IPS DF 19.7 (cell line): ENCODE data around the gene APOD.
"Not testable (repeated sequence)": the region's sequence is repeated elsewhere in the genome, so short reads cannot be mapped to it uniquely, and the experiment has no call there.

Experiments used
- DNase-seq: peaks from one replicate; pipeline ENCODE4 v3.0.0-alpha.2; 2013; ENCODE audit warnings: low read depth, low spot score

Gene APOD

DNA sequence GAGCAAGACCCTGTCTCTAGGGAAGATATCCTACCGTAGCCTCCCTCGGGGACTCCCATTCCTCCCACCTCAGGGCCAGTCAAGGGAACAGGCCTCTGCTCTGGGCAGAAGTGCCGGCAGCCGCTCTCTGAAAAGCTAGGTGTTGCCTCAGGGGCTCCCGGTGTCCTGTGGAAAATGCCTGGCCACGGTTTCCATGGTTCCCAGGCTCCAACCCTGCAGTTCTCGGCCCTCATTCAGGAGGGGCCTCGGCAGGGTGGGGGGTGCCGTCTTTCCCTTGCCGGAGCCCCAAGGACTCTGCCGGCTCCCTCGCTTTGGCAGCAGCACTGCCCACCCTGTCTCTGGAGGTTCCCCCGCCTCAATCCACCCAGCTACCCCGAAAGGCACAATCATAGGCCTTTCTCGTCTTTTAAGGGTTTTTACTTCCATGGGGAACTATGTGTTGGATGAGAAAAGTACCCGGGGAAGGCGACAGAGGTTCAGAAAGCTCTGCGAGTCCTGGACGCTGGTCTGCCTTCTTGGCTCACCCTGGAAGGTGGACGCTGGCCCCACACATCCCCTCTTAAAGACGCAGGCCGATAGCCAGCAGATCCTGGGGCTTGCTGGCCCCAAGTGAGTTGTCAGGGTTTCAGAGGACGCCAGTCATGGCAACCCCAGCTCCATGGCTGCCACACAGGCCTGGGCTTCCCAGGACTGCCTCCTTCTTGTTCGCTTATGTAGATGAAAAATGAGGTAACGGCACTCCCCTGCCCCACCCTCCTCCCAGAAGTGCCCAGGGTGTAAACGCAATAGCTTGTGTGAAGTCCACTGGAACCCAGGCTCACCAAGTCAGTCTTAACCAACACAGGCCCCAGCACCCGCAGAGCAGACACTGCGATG lies 34.3 kb upstream of the APOD start:
- not testable (repeated sequence) for DNase-seq

DNA sequence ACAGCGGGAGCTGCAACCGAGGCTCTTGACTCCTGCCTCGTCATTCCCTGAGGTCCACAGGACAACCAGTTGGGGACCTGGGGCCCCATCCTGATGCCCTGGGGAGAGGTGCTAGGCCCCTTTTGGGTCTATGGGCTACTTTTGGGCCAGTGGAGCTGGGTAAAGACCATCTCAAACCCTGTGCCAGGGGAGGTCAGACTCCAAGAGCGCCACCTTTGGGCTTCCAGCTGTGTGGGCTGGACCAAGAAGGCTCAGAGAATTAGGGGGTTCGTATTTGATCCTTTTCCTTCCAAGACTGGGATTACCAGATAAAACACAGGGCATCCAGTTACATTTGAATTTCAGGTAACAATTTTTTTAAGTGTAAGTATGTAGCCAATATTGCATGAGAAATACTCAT lies 33.4 kb upstream of the APOD start:
- not testable (repeated sequence) for DNase-seq

DNA sequence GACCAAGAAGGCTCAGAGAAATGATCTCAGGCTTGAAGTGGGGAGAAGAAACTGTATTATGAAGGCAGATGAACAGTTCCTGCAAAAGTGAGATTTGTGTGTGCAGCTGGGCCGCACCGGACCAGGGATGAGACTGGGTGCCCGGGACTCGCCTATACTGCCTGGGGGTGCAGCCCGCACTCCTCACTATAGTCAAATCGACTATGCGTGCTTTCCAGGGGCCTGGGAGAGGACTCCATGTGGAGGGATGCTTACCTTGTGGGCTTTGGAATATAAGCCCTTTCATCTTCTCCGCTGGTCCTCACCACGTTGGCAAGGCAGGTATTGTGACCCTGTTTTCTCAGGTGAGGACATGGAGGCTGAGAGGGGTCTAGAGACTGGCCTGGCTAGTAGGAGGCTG lies 32.9 kb upstream of the APOD start:
- DNase-seq = no peak

DNA sequence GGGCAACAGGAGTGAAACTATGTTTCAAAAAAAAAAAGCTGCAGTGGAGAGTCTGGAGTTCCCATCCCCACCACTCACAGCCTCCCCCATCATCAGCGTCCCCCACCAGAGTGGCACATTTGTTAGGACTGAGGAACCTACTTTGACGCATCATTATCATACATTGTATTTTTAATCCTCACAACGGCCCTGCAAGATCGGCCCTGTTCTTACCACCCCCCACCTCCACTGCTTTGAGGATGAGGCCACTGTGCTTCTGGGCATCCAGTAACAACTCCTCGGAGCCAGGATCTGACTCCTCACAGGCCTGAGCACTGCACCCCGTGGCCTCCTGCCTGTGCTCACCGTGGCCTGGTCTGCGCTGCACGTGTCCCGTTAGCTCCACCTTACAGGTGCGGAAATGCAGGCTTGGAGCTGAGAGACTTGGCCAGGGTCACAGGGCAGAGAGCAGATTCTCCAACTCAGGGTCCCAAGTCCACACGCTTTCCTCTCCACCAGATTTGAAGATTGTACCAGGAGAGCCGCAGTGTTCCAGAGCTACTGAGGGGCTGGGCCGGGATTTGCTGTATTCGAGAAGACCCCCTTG lies 32.3 kb upstream of the APOD start:
- not testable (repeated sequence) for DNase-seq

DNA sequence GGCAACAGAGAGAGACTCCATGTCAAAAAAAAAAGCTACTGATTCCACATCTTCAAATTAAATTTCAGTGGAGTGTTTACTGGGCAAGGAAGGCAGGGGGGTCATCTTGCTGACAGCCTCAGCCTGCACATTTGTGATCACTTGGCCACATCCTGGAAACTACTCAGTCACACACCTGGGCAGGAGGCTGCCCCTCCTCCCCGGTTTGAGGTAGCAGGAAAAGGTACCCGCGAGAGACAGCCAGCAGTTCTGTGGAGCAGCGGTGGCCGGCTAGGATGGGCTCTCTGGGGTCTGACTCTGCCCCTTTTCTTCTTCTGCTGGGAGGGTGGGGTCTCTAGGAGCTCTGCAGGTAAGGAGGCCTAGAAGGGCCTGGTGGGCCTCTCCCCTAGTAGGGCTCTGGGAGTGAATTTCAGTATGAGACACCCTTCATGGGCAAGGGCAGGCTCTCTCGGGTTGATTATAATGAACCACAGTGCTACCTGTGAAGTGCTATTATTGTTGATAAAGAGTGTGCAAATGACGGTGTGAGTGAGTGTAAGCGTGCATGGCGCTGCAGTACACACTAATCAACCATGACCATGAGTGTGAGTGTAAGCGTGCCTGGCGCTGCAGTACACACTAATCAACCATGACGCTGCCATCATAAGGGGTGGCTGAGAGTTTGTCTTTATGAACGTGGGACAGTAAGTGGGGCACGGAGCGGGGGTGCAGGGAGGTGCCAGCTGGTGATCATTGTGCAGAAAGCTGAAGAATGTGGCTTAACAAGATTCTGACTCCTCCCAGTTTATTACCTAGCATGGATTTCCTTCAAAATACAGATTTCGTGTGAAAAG lies 31.1 kb upstream of the APOD start:
- DNase-seq = not testable (repeated sequence)

DNA sequence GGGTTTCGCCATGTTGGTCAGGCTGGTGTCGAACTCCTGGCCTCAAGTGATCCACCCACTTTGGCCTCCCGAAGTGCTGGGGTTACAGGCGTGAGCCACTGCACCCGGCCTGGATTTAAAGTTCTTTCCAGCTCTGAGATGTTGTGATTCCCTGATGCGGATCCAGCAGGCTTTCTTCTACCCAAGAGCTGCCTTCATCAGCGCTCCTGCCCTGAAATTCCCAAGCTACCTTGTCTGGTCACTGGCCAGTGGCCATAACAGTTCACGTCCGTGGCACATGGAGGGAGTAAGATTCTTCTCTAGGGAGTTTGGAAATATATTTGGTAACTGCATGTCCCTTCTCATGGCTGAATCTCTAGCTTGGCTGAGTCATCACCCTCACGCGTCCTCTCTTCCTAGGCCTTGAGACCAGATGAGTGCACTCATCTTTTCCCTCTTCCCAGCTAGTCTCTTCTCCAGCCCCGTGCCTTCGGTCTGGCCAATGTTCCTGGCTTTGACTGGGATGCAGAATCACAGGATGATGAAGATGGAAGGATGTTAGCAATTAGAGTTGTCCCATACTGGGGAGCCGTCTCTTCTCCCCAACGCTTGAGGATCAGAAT lies 29.8 kb upstream of the APOD start:
- no peak for DNase-seq

DNA sequence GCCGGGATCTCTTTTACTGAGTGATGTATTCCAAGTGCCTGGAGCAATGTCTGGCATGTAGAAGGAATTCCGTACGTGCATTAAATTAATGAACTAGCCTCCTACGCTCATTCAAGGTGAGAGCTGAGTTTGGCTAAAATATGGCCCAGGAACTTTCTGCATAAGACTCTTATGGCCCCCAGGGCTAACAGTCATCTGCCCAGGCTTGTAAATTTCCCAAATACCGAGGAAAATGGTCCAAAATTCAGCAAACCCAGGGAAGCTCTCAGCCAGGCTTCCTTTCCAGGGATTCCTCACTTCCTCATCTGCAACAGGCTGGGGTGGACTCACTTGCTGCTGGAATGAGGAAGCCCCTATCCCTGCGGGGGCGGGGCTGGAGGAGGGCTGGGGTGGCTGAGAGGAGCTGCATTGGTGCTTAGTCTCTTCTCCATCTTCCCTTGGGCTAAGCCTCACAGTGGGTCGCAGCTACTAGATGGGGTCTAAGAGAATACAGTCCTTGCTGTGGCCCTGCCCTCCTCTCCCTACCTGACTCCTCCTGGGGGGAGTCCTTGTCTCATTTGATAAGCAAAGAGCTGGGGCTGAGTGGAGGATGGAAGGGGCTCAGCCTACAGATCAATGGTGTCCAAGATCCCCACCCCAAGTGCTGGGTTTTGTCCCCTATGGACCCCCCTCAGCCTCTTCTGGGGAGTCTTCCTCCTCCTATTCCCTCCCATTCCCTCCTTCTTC lies 28.5 kb upstream of the APOD start:
- DNase-seq = no peak

DNA sequence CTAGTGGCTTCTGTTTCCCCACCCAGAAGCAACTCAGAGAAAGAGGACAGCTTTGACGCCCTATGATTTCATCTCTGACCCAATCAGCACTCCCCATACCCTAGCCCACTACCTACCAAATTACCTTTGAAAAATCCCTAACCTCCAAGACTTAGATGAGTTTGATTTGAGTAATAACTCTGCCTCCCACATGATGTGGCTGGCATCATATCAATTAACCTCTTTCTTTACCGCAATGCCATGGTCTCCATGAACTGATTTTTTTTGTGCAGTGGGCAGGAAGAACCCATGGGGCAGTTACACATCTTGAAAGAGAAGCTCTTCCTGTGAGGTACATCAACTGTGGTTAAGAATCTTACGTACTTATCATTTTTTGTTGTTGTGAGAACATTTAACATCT lies 25.5 kb upstream of the APOD start:
- no peak for DNase-seq

DNA sequence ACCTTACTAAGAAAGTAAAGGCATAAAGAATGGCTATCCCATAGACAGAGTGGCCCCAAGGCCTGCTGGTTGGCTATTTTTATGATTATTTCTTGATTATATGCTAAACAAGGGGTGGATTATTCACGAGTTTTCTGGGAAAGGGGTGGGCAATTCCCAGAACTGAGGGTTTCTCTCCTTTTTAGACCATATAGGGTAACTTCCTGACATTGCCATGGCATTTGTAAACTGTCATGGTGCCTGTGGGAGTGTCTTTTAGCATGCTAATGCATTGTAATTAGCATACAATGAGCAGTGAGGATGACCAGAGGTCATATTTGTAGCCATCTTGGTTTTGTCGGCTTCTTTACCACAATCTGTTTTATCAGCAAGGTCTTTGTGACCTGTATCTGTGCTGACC lies 18.0 kb upstream of the APOD start:
- DNase-seq = not testable (repeated sequence)

DNA sequence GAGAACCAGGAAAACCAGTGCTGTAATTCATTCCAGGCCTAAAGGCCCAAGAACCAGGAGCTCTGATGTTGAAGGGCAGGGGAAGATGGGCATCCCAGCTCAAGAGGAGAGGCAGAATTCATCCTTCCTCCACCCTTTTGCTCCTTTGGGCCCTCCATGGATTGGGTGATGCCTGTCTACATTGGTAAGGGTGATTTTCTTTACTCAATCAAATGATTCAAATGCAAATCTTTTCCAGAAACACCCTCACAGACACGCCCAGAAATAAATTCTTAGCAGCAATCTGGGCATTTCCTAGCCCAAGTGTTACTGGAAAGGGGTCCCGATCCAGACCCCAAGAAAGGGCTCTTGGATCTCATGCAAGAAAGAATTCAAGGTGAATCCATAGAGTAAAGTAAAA lies 17.6 kb upstream of the APOD start:
- DNase-seq = no peak

DNA sequence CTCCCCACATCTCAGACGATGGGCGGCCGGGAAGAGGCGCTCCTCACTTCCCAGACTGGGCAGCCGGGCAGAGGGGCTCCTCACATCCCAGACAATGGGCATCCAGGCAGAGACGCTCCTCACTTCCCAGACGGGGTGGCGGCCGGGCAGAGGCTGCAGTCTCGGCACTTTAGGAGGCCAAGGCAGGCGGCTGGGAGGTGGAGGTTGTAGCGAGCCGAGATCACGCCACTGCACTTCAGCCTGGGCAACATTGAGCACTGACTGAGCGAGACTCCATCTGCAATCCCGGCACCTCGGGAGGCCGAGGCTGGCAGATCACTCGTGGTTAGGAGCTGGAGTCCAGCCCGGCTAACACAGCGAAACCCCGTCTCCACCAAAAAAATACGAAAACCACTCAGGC lies 16.2 kb upstream of the APOD start:
- DNase-seq = not testable (repeated sequence)

DNA sequence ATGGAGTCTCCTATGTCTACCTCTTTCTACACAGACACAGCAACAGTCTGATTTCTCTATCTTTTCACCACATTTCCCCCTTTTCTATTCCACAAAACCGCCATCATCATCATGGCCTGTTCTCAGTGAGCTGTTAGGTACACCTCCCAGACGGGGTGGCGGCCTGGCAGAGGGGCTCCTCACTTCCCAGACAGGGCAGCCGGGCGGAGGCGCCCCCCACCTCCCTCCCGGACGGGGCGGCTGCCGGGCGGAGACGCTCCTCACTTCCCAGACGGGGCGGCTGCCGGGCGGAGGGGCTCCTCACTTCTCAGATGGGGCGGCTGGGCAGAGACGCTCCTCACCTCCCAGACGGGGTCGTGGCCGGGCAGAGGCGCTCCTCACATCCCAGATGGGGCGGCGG lies 15.8 kb upstream of the APOD start:
- not testable (repeated sequence) for DNase-seq

DNA sequence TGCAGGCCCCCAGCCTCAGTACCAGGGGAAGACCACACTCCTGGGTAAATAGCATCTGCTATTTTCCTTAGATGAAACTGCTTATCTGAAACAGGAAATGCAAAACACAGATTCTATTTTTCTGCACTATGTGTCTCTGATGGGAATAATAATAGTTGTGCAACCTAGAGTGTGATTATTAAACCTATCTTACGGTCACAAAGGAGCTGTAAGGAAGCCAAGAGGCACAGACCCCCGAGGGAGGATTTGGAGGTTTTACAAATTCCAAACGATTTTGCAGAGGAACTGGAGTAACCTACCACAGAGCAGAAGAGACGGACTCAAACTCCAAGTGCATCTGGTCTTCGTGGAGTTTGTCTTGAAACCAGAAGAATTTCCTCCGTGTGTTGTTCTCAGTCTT lies 14.1 kb upstream of the APOD start:
- no peak for DNase-seq

DNA sequence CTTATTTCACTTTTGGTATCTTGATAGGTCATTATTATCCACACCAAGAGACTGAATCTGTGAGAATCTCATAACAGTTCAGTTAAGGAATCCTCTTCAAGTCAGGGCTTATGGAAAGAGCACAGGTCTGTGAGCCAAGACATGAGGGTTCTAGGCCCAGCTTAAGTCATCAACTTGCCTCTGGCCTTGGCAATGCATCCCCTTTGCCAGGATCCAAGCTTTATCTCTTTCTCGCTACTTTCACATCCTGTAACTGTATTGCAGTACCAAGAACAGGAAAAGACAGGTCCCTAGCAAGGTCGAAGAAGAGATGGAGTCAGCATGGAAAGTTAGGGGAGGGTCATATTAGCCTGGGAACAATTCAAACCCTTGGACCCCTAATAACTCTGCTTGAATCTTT lies 13.5 kb upstream of the APOD start:
- DNase-seq = no peak

DNA sequence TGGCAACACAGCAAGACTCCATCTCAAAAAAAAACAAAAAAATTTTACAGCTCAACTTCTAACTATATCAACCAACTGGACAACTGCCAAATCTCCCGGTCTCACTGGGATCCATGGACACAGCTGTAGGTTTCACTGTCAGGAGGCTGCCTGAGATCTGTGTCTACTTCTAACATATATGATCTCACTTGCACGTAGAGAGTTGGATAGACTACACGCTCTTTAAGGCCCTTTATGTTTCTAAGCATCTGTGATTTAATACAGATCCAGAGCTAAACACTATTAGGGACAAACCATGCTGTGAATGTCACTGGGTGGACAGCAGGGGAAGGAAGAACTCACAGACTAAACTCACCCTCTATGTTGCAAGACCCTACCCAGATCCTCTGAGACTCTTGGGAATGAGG lies 13.0 kb upstream of the APOD start:
- no peak for DNase-seq

DNA sequence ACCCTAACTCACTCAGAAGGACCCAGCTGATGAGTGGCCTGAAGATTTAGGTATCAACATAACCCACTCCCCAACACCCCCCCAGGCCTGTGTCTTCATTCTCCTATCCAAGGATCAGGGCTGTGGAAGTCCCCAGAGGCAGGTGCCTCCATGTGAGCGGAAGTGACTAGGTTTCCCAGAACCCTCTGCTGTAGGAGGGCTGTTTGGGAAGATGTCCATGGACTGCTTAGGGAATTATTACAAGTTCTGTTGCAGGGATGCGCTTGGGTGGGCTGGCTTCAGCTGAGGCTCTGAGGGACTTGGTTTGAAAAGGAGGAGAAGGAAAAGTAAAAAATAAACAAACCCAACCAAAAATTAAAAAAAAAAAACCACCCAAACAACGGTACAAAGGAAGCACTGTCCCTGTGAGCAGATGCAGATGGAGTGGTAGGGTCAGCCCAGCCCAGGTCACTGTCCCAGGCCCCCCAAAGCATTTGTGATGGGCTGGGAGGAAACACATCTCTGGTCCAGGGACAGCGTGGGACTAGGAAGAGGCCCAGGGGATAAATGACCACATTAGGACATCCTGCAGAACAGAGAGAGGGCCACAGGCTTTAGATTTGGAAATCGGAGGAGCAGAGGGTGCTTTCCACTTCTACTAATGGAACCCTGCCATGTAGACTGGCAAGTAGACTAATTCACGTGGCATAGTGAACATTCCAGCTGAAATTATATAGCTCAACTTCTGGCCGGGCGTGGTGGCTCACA lies 12.2 kb upstream of the APOD start:
- no peak for DNase-seq

DNA sequence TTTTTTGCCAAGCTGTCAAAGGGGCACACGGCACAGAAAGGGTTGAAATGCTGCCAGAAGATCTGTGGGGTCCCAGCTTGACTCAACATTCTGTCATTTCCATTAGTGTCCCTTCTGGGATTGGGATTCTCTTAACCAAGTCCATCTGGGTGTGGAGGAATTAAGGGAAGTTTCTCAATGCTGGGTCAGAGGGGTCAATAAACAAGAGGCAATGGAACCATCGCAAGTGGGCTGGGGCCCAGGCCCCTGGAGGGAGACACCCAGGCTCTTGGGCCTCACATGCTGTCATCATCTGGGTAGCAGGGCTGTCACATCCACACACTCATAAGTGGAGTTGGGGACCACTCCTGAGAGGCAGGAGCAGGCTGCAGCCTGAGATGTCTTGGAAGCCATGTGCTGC lies 8.1 kb upstream of the APOD start:
- DNase-seq = no peak

DNA sequence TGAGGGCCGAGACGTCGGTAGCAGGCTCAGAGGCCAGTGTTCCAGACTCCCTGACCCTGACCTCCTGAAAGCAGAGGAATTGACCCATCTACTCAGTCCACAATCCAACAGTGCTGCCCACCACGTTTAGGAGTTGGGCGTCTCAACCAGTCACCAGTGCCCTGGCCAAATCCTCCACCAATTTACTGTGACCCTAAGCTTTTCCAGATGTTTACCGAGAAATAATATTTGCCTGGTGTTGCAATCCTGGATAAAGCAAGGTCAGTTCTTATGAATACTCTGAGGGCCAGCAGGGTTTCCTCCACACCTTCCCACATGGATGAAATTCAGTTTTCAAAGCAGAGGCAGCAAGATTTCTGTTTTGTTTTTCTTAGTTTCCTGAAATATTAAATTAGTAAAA lies 7.5 kb upstream of the APOD start:
- DNase-seq = no peak

DNA sequence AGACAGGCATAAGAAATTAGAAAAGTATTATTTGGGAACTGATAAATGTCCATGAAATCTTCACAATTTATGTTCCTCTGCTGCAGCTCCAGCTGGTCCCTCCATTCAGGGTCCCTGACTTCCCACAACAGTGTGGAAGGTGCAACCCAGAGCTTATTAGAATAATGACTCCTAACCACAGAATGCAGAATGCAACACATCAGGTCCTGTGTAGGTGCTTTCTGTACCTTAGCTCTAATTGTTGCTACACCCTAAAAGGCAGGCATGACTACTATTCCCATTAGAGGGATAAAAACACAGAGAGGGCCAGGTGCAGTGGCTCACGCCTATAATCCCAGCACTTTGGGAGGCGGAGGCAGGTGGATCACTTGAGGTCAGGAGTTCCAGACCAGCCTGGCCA lies 6.6 kb upstream of the APOD start:
- DNase-seq = not testable (repeated sequence)

DNA sequence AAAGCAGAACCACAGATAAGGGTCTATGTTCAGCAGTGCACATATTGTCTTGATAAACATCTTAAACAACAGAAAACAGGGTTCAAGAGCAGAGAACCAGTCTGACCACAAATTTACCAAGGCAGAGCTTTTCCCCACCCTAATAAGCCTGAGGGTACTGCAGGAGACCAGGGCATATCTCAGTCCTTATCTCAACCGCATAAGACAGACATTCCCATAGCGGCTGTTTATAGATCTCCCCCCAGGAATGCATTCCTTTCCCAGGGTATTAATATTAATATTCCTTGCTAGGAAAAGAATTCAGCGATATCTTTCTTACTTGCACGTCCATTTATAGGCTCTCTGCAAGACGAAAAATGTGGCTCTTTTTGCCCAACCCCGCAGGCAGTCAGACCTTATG lies 6.1 kb upstream of the APOD start:
- DNase-seq = not testable (repeated sequence)

DNA sequence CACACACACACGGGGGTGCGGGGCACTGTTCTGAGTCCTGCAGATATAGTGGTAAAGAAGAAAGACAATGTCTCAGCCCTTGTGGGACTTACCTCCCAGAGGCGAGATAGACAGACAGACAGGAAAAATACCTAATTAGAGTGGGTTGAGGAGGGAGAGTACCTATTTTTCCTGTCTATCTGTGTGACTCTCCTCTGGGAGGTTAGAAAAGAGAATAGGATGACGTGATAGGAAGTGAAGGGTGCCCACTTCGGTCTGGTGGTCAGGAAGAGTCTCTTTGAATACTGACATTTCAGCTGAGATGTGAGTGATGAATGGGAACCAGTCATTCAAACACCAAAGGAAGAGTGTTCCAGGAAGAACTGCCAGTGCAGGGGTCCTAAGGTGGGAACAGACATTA lies 4.1 kb upstream of the APOD start:
- no peak for DNase-seq
